Superior temporal gyrus (tissue), 1 donor: Measurements from ENCODE around the gene PRR35.
"Not testable (repeated sequence)": the region's sequence is repeated elsewhere in the genome, so short reads cannot be mapped to it uniquely, and the experiment has no call there.

ENCODE experiments used
- DNase-seq: peaks from one replicate; pipeline ENCODE4 v3.0.0-alpha.2; 2016; ENCODE audit errors: extremely low spot score

The PRR35 gene

GRCh38 chr16:593807-594206 is 33.6 kb downstream of the PRR35 start:
- DNase-seq, result no peak

GRCh38 chr16:595094-595528 is 34.9 kb downstream of the PRR35 start:
- DNase-seq, result no peak

DNA sequence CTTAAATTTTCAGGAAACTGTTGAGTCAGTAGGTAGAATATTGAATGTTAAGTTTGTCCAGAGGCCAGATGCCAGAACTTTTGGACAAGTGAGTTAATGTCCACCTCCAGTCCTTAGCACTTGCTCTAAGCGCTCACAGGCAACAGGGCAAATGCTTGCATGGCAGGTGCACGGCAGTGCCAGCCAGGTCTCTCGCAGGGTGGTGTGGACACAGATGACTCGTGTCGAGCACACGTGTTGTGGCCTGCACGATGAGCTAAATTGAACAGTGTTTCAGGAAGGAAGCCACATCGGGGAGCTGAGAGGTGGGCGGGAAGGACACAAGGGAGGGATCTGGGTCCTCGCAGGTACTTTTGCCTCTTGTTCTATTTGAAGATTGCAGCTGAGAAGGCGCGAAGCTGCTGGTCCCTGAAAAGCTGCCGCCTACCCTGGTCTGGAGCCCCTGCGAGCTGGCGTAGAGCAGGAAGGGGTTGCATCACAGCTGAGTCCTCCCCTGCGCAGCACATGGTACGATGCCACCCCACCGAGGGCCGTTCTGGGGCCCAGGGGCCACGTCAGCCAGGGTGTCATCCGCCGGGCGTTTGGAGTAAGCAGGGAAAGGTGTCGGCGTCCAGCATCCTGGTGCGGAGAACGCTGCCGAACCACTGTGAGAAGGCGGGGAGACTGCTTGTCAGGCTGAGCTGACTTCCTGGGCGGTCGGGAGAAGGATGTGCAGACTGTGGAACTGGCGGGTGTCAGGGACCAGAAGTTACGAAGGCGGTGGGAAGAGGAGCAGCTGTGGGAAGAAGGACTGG is 35.9 kb downstream of the PRR35 start:
- no peak for DNase-seq

- DNase-seq, result no peak
Measured at GRCh38 chr16:596736-597060, 36.5 kb downstream of the PRR35 start.

GRCh38 chr16:597655-598054 is 37.5 kb downstream of the PRR35 start:
- not testable (repeated sequence) for DNase-seq

GRCh38 chr16:598823-599739 is 38.9 kb downstream of the PRR35 start:
- no peak for DNase-seq

GRCh38 chr16:600781-601180 is 40.6 kb downstream of the PRR35 start:
- no peak for DNase-seq

DNA sequence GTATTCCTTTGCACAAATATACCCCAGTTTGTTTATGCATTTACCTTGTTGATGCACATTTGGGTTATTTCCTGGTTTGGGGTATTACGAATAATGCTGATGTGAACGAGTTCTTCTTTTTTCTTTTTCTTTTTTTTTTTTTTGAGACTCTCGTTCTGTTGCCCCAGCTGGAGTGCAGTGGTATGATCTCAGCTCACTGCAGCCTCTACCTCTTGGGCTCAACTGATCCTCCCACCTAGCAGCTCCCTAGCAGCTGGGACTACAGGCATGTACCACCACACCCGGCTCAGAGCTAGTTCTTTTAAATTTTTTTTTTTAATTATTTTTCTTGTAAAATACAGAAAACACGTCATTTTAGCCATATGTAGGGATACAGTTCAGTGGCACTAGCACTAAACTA is 43.7 kb downstream of the PRR35 start:
- DNase-seq, result no peak

- no peak for DNase-seq
Measured at GRCh38 chr16:606656-607307, 46.6 kb downstream of the PRR35 start.

DNA sequence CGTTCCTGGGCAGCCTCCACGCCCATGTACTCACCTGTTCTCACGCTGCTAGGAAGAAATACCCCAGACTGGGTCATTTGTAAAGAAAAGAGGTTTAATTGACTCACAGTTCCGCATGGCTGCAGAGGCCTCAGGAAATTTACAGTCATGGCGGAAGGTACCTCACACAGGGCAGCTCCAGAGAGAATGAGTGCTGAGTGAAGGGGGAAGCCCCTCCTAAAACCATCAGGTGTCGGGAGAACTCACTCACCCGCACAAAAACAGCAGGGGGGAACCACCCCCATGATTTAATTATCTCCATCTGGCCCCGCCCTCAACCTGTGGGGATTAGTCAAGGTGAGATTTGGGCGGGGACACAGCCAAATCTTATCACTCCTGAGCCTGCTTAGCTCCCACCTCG is 47.8 kb downstream of the PRR35 start:
- no peak for DNase-seq

- no peak for DNase-seq
Measured at GRCh38 chr16:609316-609715, 49.1 kb downstream of the PRR35 start.

GRCh38 chr16:609984-610383 is 49.8 kb downstream of the PRR35 start:
- no peak for DNase-seq

GRCh38 chr16:610513-611381 is 50.6 kb downstream of the PRR35 start:
- DNase-seq, result peak; percentile 72

GRCh38 chr16:615122-615521 is 54.9 kb downstream of the PRR35 start:
- no peak for DNase-seq
